OCI-M2 (cell line): ENCODE measurements around the gene ATP5F1D.
"Not testable (repeated sequence)": the region's sequence is repeated elsewhere in the genome, so short reads cannot be mapped to it uniquely, and the experiment has no call there.

ENCODE experiments used
- DNase-seq: peaks from one replicate; lab custom pipeline; 2025; ENCODE audit not compliant: unreplicated experiment; lab: John Stamatoyannopoulos, UW

ATP5F1D gene

GRCh38 chr19:1241417-1242095 is at the start of gene ATP5F1D:
Gene ATP5F1D, plus strand, starts transcription at chr19:1241751. Its CDS starts 100 bp downstream, at chr19:1241851.
- peak; percentile 40 for DNase-seq

- DNase-seq: no peak
These were observed 42.0 kb upstream of the ATP5F1D start for GRCh38 chr19:1199531-1199930.

- not testable (repeated sequence) for DNase-seq
These were observed 40.9 kb upstream of the ATP5F1D start for GRCh38 chr19:1200614-1201013.

GRCh38 chr19:1205114-1206099 is 36.1 kb upstream of the ATP5F1D start, which contains the start of gene STK11:
Gene STK11, plus strand, starts transcription at chr19:1205778. Its CDS starts 1,136 bp downstream, at chr19:1206914.
- DNase-seq: peak; percentile 75

- DNase-seq: no peak
These were observed 35.2 kb upstream of the ATP5F1D start for GRCh38 chr19:1206150-1206863.

GRCh38 chr19:1206864-1207450 is 34.6 kb upstream of the ATP5F1D start:
- no peak for DNase-seq

GRCh38 chr19:1208830-1209229 is 32.7 kb upstream of the ATP5F1D start:
- not testable (repeated sequence) for DNase-seq

GRCh38 chr19:1210227-1210538 is 31.4 kb upstream of the ATP5F1D start:
- DNase-seq: no peak

- DNase-seq: no peak
These were observed 29.9 kb upstream of the ATP5F1D start for GRCh38 chr19:1211494-1212234.

GRCh38 chr19:1213391-1214286 is 27.9 kb upstream of the ATP5F1D start:
- no peak for DNase-seq

GRCh38 chr19:1214299-1214861 is 27.2 kb upstream of the ATP5F1D start:
- DNase-seq: no peak

- no peak for DNase-seq
These were observed 26.5 kb upstream of the ATP5F1D start for GRCh38 chr19:1214862-1215731.

- DNase-seq: no peak
These were observed 24.8 kb upstream of the ATP5F1D start for GRCh38 chr19:1216756-1217155.

- DNase-seq: no peak
These were observed 24.2 kb upstream of the ATP5F1D start for GRCh38 chr19:1217366-1217765.

GRCh38 chr19:1218751-1219567 is 22.6 kb upstream of the ATP5F1D start:
- no peak for DNase-seq

- DNase-seq: no peak
These were observed 21.6 kb upstream of the ATP5F1D start for GRCh38 chr19:1219786-1220476.
